Right atrium auricular region (tissue), 2 donors: Measurements from ENCODE around the gene SIPA1. TPM values are rescaled to one million over a fixed set of nuclear protein-coding genes. Genes with fewer than 3 reads are reported as not detected.

Experiments
- DNase-seq: peaks from one replicate; pipeline ENCODE4 v3.0.0-alpha.2; 2019; ENCODE audit warnings: low spot score
- H3K27ac ChIP-seq, 2 donors: fragments of 200-600 bp; sonication (generic); 1 replicate in 1 of 2; 2 replicates in 1 of 2; pipeline ENCODE4 v1.5.1; 2016 to 2019
- H3K27me3 ChIP-seq, 2 donors: fragments of 200-600 bp; sonication (generic); one replicate each; pipeline versions ENCODE4 v1.5.1 to v1.6.0; 2017 to 2019
- H3K36me3 ChIP-seq: fragments of 200-600 bp; sonication (generic); one replicate; pipeline ENCODE4 v1.5.1; 2016
- H3K4me1 ChIP-seq, 2 donors: fragments of 200-600 bp; sonication (generic); one replicate each; pipeline versions ENCODE4 v1.5.1 to v1.6.0; 2017 to 2019
- H3K4me3 ChIP-seq, 2 donors: fragments of 200-600 bp; sonication (generic); 1 replicate in 1 of 2; 2 replicates in 1 of 2; pipeline ENCODE4 v1.5.1; 2017 to 2019; ENCODE audit warnings: mild to moderate bottlenecking in 1 of 2, moderate library complexity in 1 of 2
- H3K9me3 ChIP-seq, 2 donors: fragments of 200-600 bp; sonication (generic); one replicate each; pipeline ENCODE4 v1.5.1; 2019
- CTCF ChIP-seq, 2 donors: fragments of 200-600 bp; sonication (generic); IDR thresholded peaks; one replicate each; pipeline ENCODE4 v1.5.1; 2019; ENCODE audit warnings: antibody characterized with exemption in 2 of 2
- total RNA-seq, 2 donors: library from RNA; depleted of rRNA; stranded (reverse); fragments of >200 nt; gene quantifications; one replicate each; pipeline ENCODE4 v1.1.0, GENCODE V29; 2016

Gene SIPA1
- total RNA-seq, 2 donors from 2014 or later = 14.5 to 29.6 TPM

- Histone ChIP-seq H3K27me3 (no peaks in the 10 kb centered on the region), H3K4me3 (no peak overlapping the region), H3K4me1 (peaks cover 0 to 21% of the 10 kb centered on the region in 2 donors), H3K36me3 (peaks cover 35% of the 10 kb centered on the region), H3K27ac (no peak overlapping the region), H3K9me3 (no peaks in the 10 kb centered on the region)
- no peak for TF ChIP-seq CTCF (IDR thresholded peaks at IDR 0.05)
- DNase-seq = no peak
Observed at GRCh38 chr11:65646288-65646957, 8.5 kb downstream of the SIPA1 start.

- H3K27ac ChIP-seq = no peak overlapping the region
- H3K9me3 ChIP-seq = no peaks in the 10 kb centered on the region
- DNase-seq = no peak
- peak overlapping the region; percentile 2 to 12 for H3K4me3 ChIP-seq
- H3K4me1 ChIP-seq = peaks cover 0 to 21% of the 10 kb centered on the region in 2 donors
- no peaks in the 10 kb centered on the region for H3K27me3 ChIP-seq
- TF ChIP-seq CTCF (IDR thresholded peaks at IDR 0.05) = no peak
- H3K36me3 ChIP-seq = peaks cover 35% of the 10 kb centered on the region
Observed at GRCh38 chr11:65646958-65647701, 9.2 kb downstream of the SIPA1 start.

GRCh38 chr11:65648997-65649493 is 11.1 kb downstream of the SIPA1 start:
- Histone ChIP-seq H3K27me3 (no peaks in the 10 kb centered on the region), H3K36me3 (peaks cover 40% of the 10 kb centered on the region), H3K4me1 (peaks cover 0 to 32% of the 10 kb centered on the region in 2 donors), H3K27ac (no peak overlapping the region), H3K4me3 (no peak overlapping the region), H3K9me3 (no peaks in the 10 kb centered on the region)
- TF ChIP-seq CTCF (IDR thresholded peaks at IDR 0.05) = no peak
- DNase-seq = no peak

- H3K27ac ChIP-seq = no peak overlapping the region
- H3K36me3 ChIP-seq = peaks cover 45% of the 10 kb centered on the region
- no peaks in the 10 kb centered on the region for H3K9me3 ChIP-seq
- DNase-seq = no peak
- H3K4me1 ChIP-seq = peaks cover 0 to 41% of the 10 kb centered on the region in 2 donors
- TF ChIP-seq CTCF (IDR thresholded peaks at IDR 0.05) = no peak
- no peaks in the 10 kb centered on the region for H3K27me3 ChIP-seq
- no peak overlapping the region for H3K4me3 ChIP-seq
Observed at GRCh38 chr11:65649656-65650546, 12.0 kb downstream of the SIPA1 start.

- H3K4me1 ChIP-seq = peaks cover 0 to 43% of the 10 kb centered on the region in 2 donors
- H3K9me3 ChIP-seq = no peaks in the 10 kb centered on the region
- no peak overlapping the region for H3K4me3 ChIP-seq
- peak overlapping the region in 1 of 2 donors; percentile 96 for H3K27ac ChIP-seq
- H3K27me3 ChIP-seq = no peaks in the 10 kb centered on the region
- no peak for TF ChIP-seq CTCF (IDR thresholded peaks at IDR 0.05)
- no peak for DNase-seq
- peaks cover 50% of the 10 kb centered on the region for H3K36me3 ChIP-seq
Observed at GRCh38 chr11:65650547-65651338, 12.8 kb downstream of the SIPA1 start.
